T-helper 1 cell treated with Interleukin-12 subunit alpha and Interleukin-12 subunit beta and Interleukin-4 antibody, amounts not matched to agents 30 μg/mL and 1 μg/mL, for 36 hours (primary cell): ENCODE data around the gene LRRC8C.

Experiments
- H3K27ac Mint-ChIP-seq: one replicate; pipeline ENCODE4 v1.8.0; 2021; ENCODE audit warnings: mild to moderate bottlenecking, mixed read lengths
- H3K27me3 Mint-ChIP-seq: one replicate; pipeline ENCODE4 v1.8.0; 2021; ENCODE audit warnings: low read depth, mixed read lengths
- H3K36me3 Mint-ChIP-seq: one replicate; pipeline ENCODE4 v1.8.0; 2021; ENCODE audit warnings: low read depth, mixed read lengths
- H3K4me1 Mint-ChIP-seq: one replicate; pipeline ENCODE4 v1.8.0; 2021; ENCODE audit warnings: low read depth, mixed read lengths
- H3K4me3 Mint-ChIP-seq: one replicate; pipeline ENCODE4 v1.8.0; 2021; ENCODE audit warnings: mild to moderate bottlenecking, moderate library complexity, mixed read lengths
- H3K9me3 Mint-ChIP-seq: one replicate; pipeline ENCODE4 v1.8.0; 2021; ENCODE audit warnings: mixed read lengths

The LRRC8C gene

GRCh38 chr1:89706700-89707012 is 73.7 kb downstream of the LRRC8C start:
- Mint-ChIP-seq H3K4me3 (no peak overlapping the region), H3K36me3 (peaks cover 52% of the 10 kb centered on the region), H3K4me1 (peaks cover 28% of the 10 kb centered on the region)

GRCh38 chr1:89708751-89709375 is 75.9 kb downstream of the LRRC8C start:
- no peak overlapping the region for H3K4me3 Mint-ChIP-seq
- H3K36me3 Mint-ChIP-seq = peaks cover 49% of the 10 kb centered on the region
- H3K27me3 Mint-ChIP-seq = no peaks in the 10 kb centered on the region
- no peak overlapping the region for H3K27ac Mint-ChIP-seq
- peaks cover 6% of the 10 kb centered on the region for H3K9me3 Mint-ChIP-seq
- H3K4me1 Mint-ChIP-seq = peaks cover 19% of the 10 kb centered on the region

More at GRCh38 chr1:89706700-89707012, 73.7 kb downstream of the LRRC8C start:
- peaks cover 6% of the 10 kb centered on the region for H3K9me3 Mint-ChIP-seq
- no peaks in the 10 kb centered on the region for H3K27me3 Mint-ChIP-seq
- H3K27ac Mint-ChIP-seq = peak overlapping the region; percentile 31

- Mint-ChIP-seq H3K4me3 (no peak overlapping the region), H3K9me3 (no peaks in the 10 kb centered on the region), H3K36me3 (peaks cover 54% of the 10 kb centered on the region), H3K27ac (no peak overlapping the region), H3K4me1 (peaks cover 16% of the 10 kb centered on the region), H3K27me3 (no peaks in the 10 kb centered on the region)
Observed at GRCh38 chr1:89710498-89711139, 77.7 kb downstream of the LRRC8C start.

- no peaks in the 10 kb centered on the region for H3K9me3 Mint-ChIP-seq
- peaks cover 13% of the 10 kb centered on the region for H3K4me1 Mint-ChIP-seq
- peaks cover 57% of the 10 kb centered on the region for H3K36me3 Mint-ChIP-seq
- H3K27me3 Mint-ChIP-seq = no peaks in the 10 kb centered on the region
- no peak overlapping the region for H3K27ac Mint-ChIP-seq
- no peak overlapping the region for H3K4me3 Mint-ChIP-seq
Observed at GRCh38 chr1:89711140-89711778, 78.3 kb downstream of the LRRC8C start.

GRCh38 chr1:89712420-89712819 is 79.5 kb downstream of the LRRC8C start:
- Mint-ChIP-seq H3K27me3 (no peaks in the 10 kb centered on the region), H3K9me3 (no peaks in the 10 kb centered on the region), H3K4me3 (no peak overlapping the region), H3K4me1 (peaks cover 10% of the 10 kb centered on the region), H3K27ac (peak overlapping the region; percentile 11), H3K36me3 (peaks cover 56% of the 10 kb centered on the region)

GRCh38 chr1:89715677-89716076 is 82.8 kb downstream of the LRRC8C start:
- Mint-ChIP-seq H3K27me3 (no peaks in the 10 kb centered on the region), H3K4me1 (peaks cover 36% of the 10 kb centered on the region), H3K27ac (no peak overlapping the region), H3K36me3 (peaks cover 51% of the 10 kb centered on the region), H3K9me3 (no peaks in the 10 kb centered on the region), H3K4me3 (no peak overlapping the region)

- peaks cover 42% of the 10 kb centered on the region for H3K36me3 Mint-ChIP-seq
- peaks cover 61% of the 10 kb centered on the region for H3K4me1 Mint-ChIP-seq
- H3K9me3 Mint-ChIP-seq = peaks cover 5% of the 10 kb centered on the region
- no peaks in the 10 kb centered on the region for H3K27me3 Mint-ChIP-seq
- peak overlapping the region; percentile 77 for H3K4me3 Mint-ChIP-seq
- H3K27ac Mint-ChIP-seq = peak overlapping the region; percentile 98
Observed at GRCh38 chr1:89719502-89720306, 86.8 kb downstream of the LRRC8C start.

GRCh38 chr1:89720839-89721238 is 87.9 kb downstream of the LRRC8C start:
- Mint-ChIP-seq H3K36me3 (peaks cover 46% of the 10 kb centered on the region), H3K27me3 (no peaks in the 10 kb centered on the region), H3K4me3 (peak overlapping the region; percentile 48), H3K4me1 (peaks cover 71% of the 10 kb centered on the region), H3K9me3 (peaks cover 5% of the 10 kb centered on the region), H3K27ac (peak overlapping the region; percentile 89)

GRCh38 chr1:89721351-89721750 is 88.4 kb downstream of the LRRC8C start:
- H3K27me3 Mint-ChIP-seq = no peaks in the 10 kb centered on the region
- H3K9me3 Mint-ChIP-seq = peaks cover 5% of the 10 kb centered on the region
- H3K27ac Mint-ChIP-seq = peak overlapping the region; percentile 89
- H3K4me3 Mint-ChIP-seq = peak overlapping the region; percentile 48
- peaks cover 76% of the 10 kb centered on the region for H3K4me1 Mint-ChIP-seq
- peaks cover 47% of the 10 kb centered on the region for H3K36me3 Mint-ChIP-seq

- H3K4me1 Mint-ChIP-seq = peaks cover 82% of the 10 kb centered on the region
- H3K27ac Mint-ChIP-seq = peak overlapping the region; percentile 92
- H3K27me3 Mint-ChIP-seq = no peaks in the 10 kb centered on the region
- H3K9me3 Mint-ChIP-seq = peaks cover 5% of the 10 kb centered on the region
- H3K4me3 Mint-ChIP-seq = peak overlapping the region; percentile 0
- H3K36me3 Mint-ChIP-seq = peaks cover 49% of the 10 kb centered on the region
Observed at GRCh38 chr1:89723144-89723543, 90.2 kb downstream of the LRRC8C start.

GRCh38 chr1:89723863-89724262 is 90.9 kb downstream of the LRRC8C start:
- Mint-ChIP-seq H3K9me3 (peaks cover 5% of the 10 kb centered on the region), H3K36me3 (peaks cover 55% of the 10 kb centered on the region), H3K27ac (peak overlapping the region; percentile 92), H3K4me3 (peak overlapping the region; percentile 65), H3K4me1 (peaks cover 83% of the 10 kb centered on the region), H3K27me3 (no peaks in the 10 kb centered on the region)

GRCh38 chr1:89724369-89725010 is 91.6 kb downstream of the LRRC8C start:
- Mint-ChIP-seq H3K9me3 (peaks cover 5% of the 10 kb centered on the region), H3K36me3 (peaks cover 56% of the 10 kb centered on the region)

GRCh38 chr1:89725011-89725370 is 92.1 kb downstream of the LRRC8C start:
- H3K27ac Mint-ChIP-seq = peak overlapping the region; percentile 92
- no peaks in the 10 kb centered on the region for H3K27me3 Mint-ChIP-seq
- peaks cover 5% of the 10 kb centered on the region for H3K9me3 Mint-ChIP-seq
- H3K36me3 Mint-ChIP-seq = peaks cover 55% of the 10 kb centered on the region
- peak overlapping the region; percentile 65 for H3K4me3 Mint-ChIP-seq
- peaks cover 76% of the 10 kb centered on the region for H3K4me1 Mint-ChIP-seq

More at GRCh38 chr1:89724369-89725010, 91.6 kb downstream of the LRRC8C start:
- peaks cover 81% of the 10 kb centered on the region for H3K4me1 Mint-ChIP-seq
- peak overlapping the region; percentile 92 for H3K27ac Mint-ChIP-seq
- H3K27me3 Mint-ChIP-seq = no peaks in the 10 kb centered on the region
- peak overlapping the region; percentile 65 for H3K4me3 Mint-ChIP-seq

GRCh38 chr1:89725631-89726030 is 92.7 kb downstream of the LRRC8C start:
- Mint-ChIP-seq H3K27me3 (no peaks in the 10 kb centered on the region), H3K4me1 (peaks cover 71% of the 10 kb centered on the region), H3K4me3 (peak overlapping the region; percentile 65), H3K27ac (peak overlapping the region; percentile 92), H3K9me3 (peaks cover 5% of the 10 kb centered on the region), H3K36me3 (peaks cover 52% of the 10 kb centered on the region)
